ENCODE data around the gene LIPT2.
"Not testable (repeated sequence)": the region's sequence is repeated elsewhere in the genome, so short reads cannot be mapped to it uniquely, and the experiment has no call there.

The LIPT2 gene

DNA sequence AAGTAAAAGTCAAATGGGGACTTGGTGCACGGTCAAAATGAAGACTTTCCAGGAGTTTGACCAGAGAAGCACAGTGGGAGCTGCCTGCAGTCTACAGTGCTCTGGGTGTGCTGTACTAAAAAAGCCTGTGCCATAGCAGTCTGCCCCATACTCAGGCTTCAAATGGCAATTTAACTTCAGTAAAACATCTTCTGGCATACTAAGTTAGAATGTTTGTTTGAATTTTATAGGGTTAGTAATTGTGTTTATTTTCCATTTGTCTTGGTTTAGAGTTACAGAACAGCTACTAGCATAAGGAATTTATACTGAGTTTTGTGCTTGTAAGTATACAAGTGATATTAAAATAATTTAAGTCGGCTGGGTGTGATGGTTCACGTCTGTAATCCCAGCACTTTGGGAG lies 29.3 kb upstream of the LIPT2 start:
- no peak overlapping the region for H3K27ac Mint-ChIP-seq

DNA sequence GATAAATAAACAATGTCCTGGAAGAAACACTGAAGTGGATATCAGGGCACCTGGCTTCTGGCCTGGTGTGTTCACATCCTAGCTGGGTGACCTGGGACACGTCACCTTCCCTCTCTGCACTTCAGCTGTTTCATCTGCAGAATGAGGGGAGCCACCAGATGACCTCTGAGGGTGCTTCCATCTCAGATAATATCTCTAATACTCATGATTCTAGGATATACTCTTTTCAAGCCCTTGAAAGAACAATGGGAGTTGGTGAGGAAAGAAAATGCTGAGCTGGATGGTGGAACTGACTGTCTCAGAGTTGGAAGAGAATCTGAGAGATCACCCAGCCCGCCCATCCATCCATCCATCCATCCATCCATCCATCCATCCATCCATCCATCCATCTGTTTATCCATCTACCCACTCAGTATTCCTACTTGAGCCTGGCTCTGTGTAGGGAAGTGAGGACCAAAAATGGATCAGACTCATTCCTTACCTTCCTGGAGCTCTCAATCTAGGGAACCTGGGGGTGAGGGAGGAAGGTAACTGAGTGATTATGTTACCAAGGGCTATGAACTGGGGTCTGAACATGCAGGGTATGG lies 28.2 kb upstream of the LIPT2 start:
- no peaks in the 10 kb centered on the region for H3K9me3 Mint-ChIP-seq
- H3K4me1 Mint-ChIP-seq: peaks cover 5% of the 10 kb centered on the region
- TF ChIP-seq, protein P1, sequence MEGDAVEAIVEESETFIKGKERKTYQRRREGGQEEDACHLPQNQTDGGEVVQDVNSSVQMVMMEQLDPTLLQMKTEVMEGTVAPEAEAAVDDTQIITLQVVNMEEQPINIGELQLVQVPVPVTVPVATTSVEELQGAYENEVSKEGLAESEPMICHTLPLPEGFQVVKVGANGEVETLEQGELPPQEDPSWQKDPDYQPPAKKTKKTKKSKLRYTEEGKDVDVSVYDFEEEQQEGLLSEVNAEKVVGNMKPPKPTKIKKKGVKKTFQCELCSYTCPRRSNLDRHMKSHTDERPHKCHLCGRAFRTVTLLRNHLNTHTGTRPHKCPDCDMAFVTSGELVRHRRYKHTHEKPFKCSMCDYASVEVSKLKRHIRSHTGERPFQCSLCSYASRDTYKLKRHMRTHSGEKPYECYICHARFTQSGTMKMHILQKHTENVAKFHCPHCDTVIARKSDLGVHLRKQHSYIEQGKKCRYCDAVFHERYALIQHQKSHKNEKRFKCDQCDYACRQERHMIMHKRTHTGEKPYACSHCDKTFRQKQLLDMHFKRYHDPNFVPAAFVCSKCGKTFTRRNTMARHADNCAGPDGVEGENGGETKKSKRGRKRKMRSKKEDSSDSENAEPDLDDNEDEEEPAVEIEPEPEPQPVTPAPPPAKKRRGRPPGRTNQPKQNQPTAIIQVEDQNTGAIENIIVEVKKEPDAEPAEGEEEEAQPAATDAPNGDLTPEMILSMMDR (IDR thresholded peaks at IDR 0.05): no peak
- peaks cover 18% of the 10 kb centered on the region for H3K27me3 Mint-ChIP-seq (ENCODE audit: low read depth, poor library complexity)
- H3K4me3 Mint-ChIP-seq: no peak overlapping the region
- H3K27ac Mint-ChIP-seq: no peak overlapping the region
- H3K36me3 Mint-ChIP-seq (ENCODE audit: low read depth): no peaks in the 10 kb centered on the region
- no peak for DNase-seq

More for the DNA sequence above, 29.3 kb upstream of the LIPT2 start:
- Mint-ChIP-seq H3K27me3 (ENCODE audit: low read depth, poor library complexity) (peaks cover 20% of the 10 kb centered on the region), H3K9me3 (no peaks in the 10 kb centered on the region), H3K36me3 (ENCODE audit: low read depth) (no peaks in the 10 kb centered on the region), H3K4me1 (peaks cover 5% of the 10 kb centered on the region), H3K4me3 (no peak overlapping the region)
- TF ChIP-seq, protein P1 (IDR thresholded peaks at IDR 0.05): no peak
- no peak for DNase-seq

DNA sequence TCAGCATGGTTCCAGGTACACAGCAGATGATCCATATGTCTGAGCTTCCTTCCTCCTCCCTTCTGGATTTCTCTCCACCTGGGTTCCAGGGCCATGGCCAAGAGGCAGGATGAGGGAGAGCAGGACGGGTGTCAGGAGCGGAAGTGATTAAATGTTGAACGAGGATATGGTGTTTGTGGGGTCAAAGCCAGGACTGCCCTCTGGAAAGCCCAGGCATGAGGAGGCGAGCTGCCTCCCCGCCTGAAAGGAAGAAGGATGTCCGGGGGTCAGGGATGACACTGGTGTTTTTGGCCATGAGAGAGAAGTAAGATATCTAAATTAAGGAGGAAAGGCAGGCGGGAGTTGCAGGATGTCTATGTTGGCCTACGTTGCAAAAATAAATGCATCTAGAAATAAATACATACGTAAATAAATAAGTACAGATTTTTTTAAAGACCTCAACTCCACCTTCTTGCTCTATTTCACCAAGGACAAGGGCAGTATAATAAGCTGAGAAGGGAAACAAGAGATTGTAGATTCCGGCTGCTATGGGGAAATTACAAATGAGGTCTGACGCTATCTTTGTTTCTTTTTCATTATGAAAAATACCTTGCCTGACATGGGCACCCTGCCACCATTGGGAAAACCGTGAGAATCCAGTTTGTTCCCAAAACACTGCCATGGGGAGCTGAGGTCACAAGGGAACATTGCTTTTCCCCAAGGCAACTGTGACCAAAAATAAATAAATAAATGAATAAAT lies 27.6 kb upstream of the LIPT2 start:
- Mint-ChIP-seq H3K36me3 (ENCODE audit: low read depth) (no peaks in the 10 kb centered on the region), H3K9me3 (no peaks in the 10 kb centered on the region), H3K4me1 (peaks cover 5% of the 10 kb centered on the region), H3K27ac (peak overlapping the region; percentile 62), H3K4me3 (no peak overlapping the region), H3K27me3 (ENCODE audit: low read depth, poor library complexity) (peaks cover 22% of the 10 kb centered on the region)
- TF ChIP-seq, protein P1 (IDR thresholded peaks at IDR 0.05): no peak
- no peak for DNase-seq

DNA sequence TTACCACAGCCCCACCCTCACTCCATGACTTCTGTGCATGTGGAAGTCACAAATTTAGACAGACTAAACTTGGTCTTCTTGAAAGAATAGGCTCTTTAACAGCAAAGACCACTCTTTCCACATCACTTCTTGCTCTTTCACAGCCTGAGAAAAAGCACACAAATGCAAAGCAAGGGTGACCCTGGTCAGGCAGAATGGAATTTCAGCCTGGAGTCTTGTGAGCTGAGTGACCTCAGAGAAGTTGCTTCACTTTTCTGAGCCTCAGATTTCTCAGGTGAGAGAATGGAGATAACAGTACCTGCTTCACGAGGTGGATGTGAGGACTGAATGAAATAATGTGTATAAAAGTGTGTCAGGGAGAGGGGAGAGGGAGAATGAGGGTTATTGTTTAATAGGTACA lies 26.8 kb upstream of the LIPT2 start:
- H3K27me3 Mint-ChIP-seq (ENCODE audit: low read depth, poor library complexity): peaks cover 25% of the 10 kb centered on the region
- H3K4me1 Mint-ChIP-seq: peaks cover 5% of the 10 kb centered on the region
- no peak overlapping the region for H3K27ac Mint-ChIP-seq
- DNase-seq: no peak
- H3K36me3 Mint-ChIP-seq (ENCODE audit: low read depth): no peaks in the 10 kb centered on the region
- H3K9me3 Mint-ChIP-seq: no peaks in the 10 kb centered on the region
- TF ChIP-seq, protein P1 (IDR thresholded peaks at IDR 0.05): no peak
- H3K4me3 Mint-ChIP-seq: no peak overlapping the region

DNA sequence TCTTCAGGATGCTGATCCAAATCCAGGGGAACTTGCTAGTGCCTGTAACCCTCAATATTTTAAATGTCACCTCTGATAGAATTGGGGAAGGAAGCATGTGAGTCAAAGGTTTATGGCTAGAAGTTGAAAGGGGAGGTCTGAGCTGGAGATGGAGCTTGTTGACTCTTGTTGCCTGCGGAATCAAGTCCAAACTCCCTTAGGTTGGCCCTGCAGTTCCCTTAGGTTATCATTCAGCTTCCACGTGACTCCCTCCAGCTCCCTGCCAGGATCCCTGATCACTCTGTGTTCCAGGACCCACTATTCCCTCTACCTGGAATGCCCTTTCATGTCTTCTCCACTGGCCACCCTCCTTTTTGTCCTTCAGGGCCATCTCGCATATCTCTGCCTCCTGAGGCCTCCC lies 26.2 kb upstream of the LIPT2 start:
- no peaks in the 10 kb centered on the region for H3K36me3 Mint-ChIP-seq (ENCODE audit: low read depth)
- no peak for DNase-seq
- TF ChIP-seq, protein P1 (IDR thresholded peaks at IDR 0.05): no peak
- no peaks in the 10 kb centered on the region for H3K9me3 Mint-ChIP-seq
- H3K27me3 Mint-ChIP-seq (ENCODE audit: low read depth, poor library complexity): peaks cover 27% of the 10 kb centered on the region
- H3K4me1 Mint-ChIP-seq: peaks cover 5% of the 10 kb centered on the region
- H3K4me3 Mint-ChIP-seq: no peak overlapping the region
- H3K27ac Mint-ChIP-seq: no peak overlapping the region

DNA sequence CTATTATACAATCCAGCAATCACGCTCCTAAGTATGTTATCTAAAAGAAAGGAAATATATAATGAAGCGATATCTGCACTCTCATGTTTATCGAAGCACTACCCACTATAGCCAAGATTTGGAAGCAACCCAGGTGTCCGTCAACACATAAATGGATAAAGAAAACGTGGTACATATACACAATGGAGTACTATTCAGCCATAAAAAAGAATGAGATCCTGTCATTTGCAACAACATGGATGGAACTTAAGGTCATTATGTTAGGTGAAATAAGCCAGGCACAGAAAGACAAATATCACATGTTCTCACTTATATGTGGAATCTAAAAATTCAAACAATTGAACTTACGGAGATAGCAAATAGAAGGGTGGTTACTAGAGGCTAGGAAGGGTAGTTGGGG lies 24.1 kb upstream of the LIPT2 start:
- not testable (repeated sequence) for H3K27ac Mint-ChIP-seq; H3K9me3 Mint-ChIP-seq; H3K4me3 Mint-ChIP-seq; DNase-seq; H3K4me1 Mint-ChIP-seq; H3K36me3 Mint-ChIP-seq (ENCODE audit: low read depth)
- peaks cover 27% of the 10 kb centered on the region for H3K27me3 Mint-ChIP-seq (ENCODE audit: low read depth, poor library complexity)

Data from nephron progenitor cell (in vitro differentiated cells).